H1 (cell line): ENCODE measurements around the gene ZBED4. TPM values are rescaled to one million over a fixed set of nuclear protein-coding genes. Genes with fewer than 3 reads are reported as not detected.

ENCODE experiments used
- CTCF ChIA-PET: fragments of 300-600 bp; sonication (Branson Sonifier 250); formaldehyde crosslinking; loops from one replicate; lab custom pipeline; 2021; ENCODE audit not compliant: partially characterized antibody; lab: Charles Lee
- POLR2A ChIA-PET: fragments of 300-600 bp; sonication (Branson Sonifier 250); formaldehyde crosslinking; loops from one replicate; lab custom pipeline; 2021; ENCODE audit warnings: inconsistent platforms; ENCODE audit not compliant: partially characterized antibody; lab: Charles Lee
- DNase-seq, 2 experiments: peaks; one replicate each; pipeline versions ENCODE4 v3.0.0 to v3.0.0-alpha.2; 2010 to 2022; ENCODE audit warnings: low spot score in 2 of 2, low read depth in 1 of 2, mixed read lengths in 1 of 2
- FAIRE-seq: peaks from 2 replicates; lab custom pipeline; 2011; peaks lifted over from hg19 to GRCh38; lab: Jason Lieb, UNC
- H2AFZ ChIP-seq: 2 replicates; pipeline ENCODE4 v1.8.1; 2012; ENCODE audit warnings: low read length, inconsistent platforms
- H2AK5ac ChIP-seq: 2 replicates; pipeline ENCODE4 v1.6.1; 2013; ENCODE audit warnings: low read depth, low read length
- H2BK120ac ChIP-seq: replicated peaks from 2 replicates; pipeline ENCODE3; 2013; ENCODE audit warnings: low read depth, low read length, inconsistent platforms
- H2BK12ac ChIP-seq: 2 replicates; pipeline ENCODE4 v1.6.1; 2013; ENCODE audit warnings: low read depth, low read length
- H2BK15ac ChIP-seq: 2 replicates; pipeline ENCODE4 v1.6.1; 2013; ENCODE audit warnings: low read length
- H2BK20ac ChIP-seq: 2 replicates; pipeline ENCODE4 v1.6.1; 2013; ENCODE audit warnings: low read length
- H2BK5ac ChIP-seq: 2 replicates; pipeline ENCODE4 v1.6.1; 2013; ENCODE audit warnings: low read depth, low read length
- H3K14ac ChIP-seq: 2 replicates; pipeline ENCODE4 v1.6.1; 2013; ENCODE audit warnings: inconsistent platforms; ENCODE audit not compliant: insufficient read length
- H3K18ac ChIP-seq: 2 replicates; pipeline ENCODE4 v1.6.1; 2013; ENCODE audit warnings: low read length; ENCODE audit errors: extremely low read depth
- H3K23ac ChIP-seq: 2 replicates; pipeline ENCODE4 v1.6.1; 2013; ENCODE audit warnings: inconsistent platforms; ENCODE audit not compliant: insufficient read length
- H3K23me2 ChIP-seq: 2 replicates; pipeline ENCODE4 v1.6.1; 2013; ENCODE audit warnings: low read depth, low read length
- H3K27ac ChIP-seq: 2 replicates; pipeline ENCODE4 v1.6.1; 2011; ENCODE audit warnings: low read depth, low read length, inconsistent platforms
- H3K27me3 ChIP-seq, 4 experiments: replicated peaks in 1 of 4; 1 replicate in 1 of 4; 2 replicates in 3 of 4; pipeline versions ENCODE4 v1.6.1 to v1.8.1; 2011 to 2013; ENCODE audit warnings: low read length in 3 of 4, mild to moderate bottlenecking in 3 of 4, inconsistent platforms in 2 of 4, mixed read lengths in 2 of 4, moderate library complexity in 1 of 4; ENCODE audit not compliant: control insufficient read depth in 3 of 4, insufficient read depth in 3 of 4; ENCODE audit errors: extremely low read depth in 1 of 4
- H3K36me3 ChIP-seq, 4 experiments: 2 replicates each; pipeline versions ENCODE4 v1.6.1 to v1.8.1; 2011 to 2013; ENCODE audit warnings: mild to moderate bottlenecking in 4 of 4, low read length in 3 of 4, moderate library complexity in 2 of 4, control low read depth in 1 of 4, inconsistent platforms in 1 of 4; ENCODE audit not compliant: insufficient read depth in 4 of 4, control insufficient read depth in 2 of 4
- H3K4ac ChIP-seq: replicated peaks from 2 replicates; pipeline ENCODE3; 2013; ENCODE audit warnings: low read length, low read depth, mixed read lengths, inconsistent platforms; ENCODE audit not compliant: insufficient read length
- H3K4me1 ChIP-seq, 4 experiments: replicated peaks in 1 of 4; 1 replicate in 1 of 4; 2 replicates in 3 of 4; pipeline versions ENCODE4 v1.6.1 to v1.8.1; 2011 to 2013; ENCODE audit warnings: low read length in 3 of 4, inconsistent platforms in 2 of 4, mixed read lengths in 1 of 4; ENCODE audit not compliant: insufficient read depth in 4 of 4, control insufficient read depth in 3 of 4
- H3K4me2 ChIP-seq, 2 experiments: 2 replicates each; pipeline versions ENCODE4 v1.6.1 to v1.8.1; 2011 to 2013; ENCODE audit warnings: low read depth in 2 of 2, low read length in 2 of 2, control low read depth in 1 of 2, inconsistent platforms in 1 of 2, mild to moderate bottlenecking in 1 of 2; ENCODE audit not compliant: insufficient read depth in 1 of 2
- H3K4me3 ChIP-seq, 4 experiments: fragments of 200-600, 300-600 bp in 1 of 4; sonication (generic), shearing (Covaris generic), sonication (Bioruptor Twin) in 1 of 4; 2 replicates each; pipeline versions ENCODE4 v1.5.1 to v1.8.1; 2011 to 2016; ENCODE audit warnings: low read length in 4 of 4, low read depth in 3 of 4, control low read depth in 2 of 4, inconsistent platforms in 2 of 4, mild to moderate bottlenecking in 2 of 4, mixed read lengths in 1 of 4, moderate library complexity in 1 of 4; ENCODE audit not compliant: insufficient read depth in 2 of 4; ENCODE audit errors: extremely low read depth in 1 of 4
- H3K56ac ChIP-seq: replicated peaks from 2 replicates; pipeline ENCODE3; 2013; ENCODE audit warnings: low read depth, mild to moderate bottlenecking, mixed read lengths, low read length, inconsistent platforms; ENCODE audit not compliant: insufficient read length
- H3K79me1 ChIP-seq: 2 replicates; pipeline ENCODE4 v1.6.1; 2013; ENCODE audit warnings: low read depth, low read length, control low read depth
- H3K79me2 ChIP-seq, 2 experiments: 2 replicates each; pipeline versions ENCODE4 v1.6.1 to v1.8.1; 2012 to 2013; ENCODE audit warnings: low read length in 2 of 2, mild to moderate bottlenecking in 2 of 2, inconsistent platforms in 1 of 2; ENCODE audit not compliant: insufficient read depth in 2 of 2, control insufficient read depth in 1 of 2
- H3K9ac ChIP-seq, 4 experiments: replicated peaks in 1 of 4; 1 replicate in 1 of 4; 2 replicates in 3 of 4; pipeline versions ENCODE4 v1.6.1 to v1.8.1; 2011 to 2013; ENCODE audit warnings: low read depth in 3 of 4, low read length in 3 of 4, control low read depth in 2 of 4, mild to moderate bottlenecking in 2 of 4, moderate library complexity in 2 of 4, inconsistent platforms in 1 of 4; ENCODE audit errors: extremely low read depth in 1 of 4
- H3K9me3 ChIP-seq, 2 experiments: 2 replicates each; pipeline versions ENCODE4 v1.6.1 to v1.8.1; 2012 to 2013; ENCODE audit warnings: mild to moderate bottlenecking in 2 of 2, moderate library complexity in 2 of 2, control low read depth in 1 of 2, inconsistent platforms in 1 of 2, low read depth in 1 of 2, low read length in 1 of 2, mixed read lengths in 1 of 2; ENCODE audit not compliant: insufficient read depth in 2 of 2
- H4K20me1 ChIP-seq, 2 experiments: replicated peaks in 1 of 2; 2 replicates each; pipeline versions ENCODE3 to v1.8.1; 2011 to 2013; ENCODE audit warnings: inconsistent platforms in 2 of 2, low read length in 2 of 2, mild to moderate bottlenecking in 1 of 2; ENCODE audit not compliant: insufficient read depth in 2 of 2, control insufficient read depth in 1 of 2
- H4K5ac ChIP-seq: 2 replicates; pipeline ENCODE4 v1.6.1; 2013; ENCODE audit warnings: low read length, low read depth, mixed read lengths, inconsistent platforms; ENCODE audit not compliant: insufficient read length
- H4K8ac ChIP-seq: 2 replicates; pipeline ENCODE4 v1.8.0; 2013; ENCODE audit warnings: mild to moderate bottlenecking, moderate library complexity, low read length, inconsistent platforms; ENCODE audit not compliant: insufficient read depth; ENCODE audit errors: extremely low read depth
- H4K91ac ChIP-seq: replicated peaks from 2 replicates; pipeline ENCODE3; 2013; ENCODE audit warnings: low read length, mixed read lengths, inconsistent platforms; ENCODE audit not compliant: insufficient read length
- CBX8 ChIP-seq: fragments of 300-800, 300-1000 bp; sonication (generic); IDR thresholded peaks from 2 replicates; pipeline ENCODE4 v1.7.1; 2016; ENCODE audit warnings: low read depth, low read length, borderline replicate concordance
- GABPA ChIP-seq: IDR thresholded peaks from 2 replicates; pipeline ENCODE4 v1.6.1; 2011; ENCODE audit warnings: mild to moderate bottlenecking, low read length, moderate library complexity, borderline replicate concordance; ENCODE audit not compliant: insufficient read depth
- YY1 ChIP-seq: IDR thresholded peaks from 2 replicates; pipeline ENCODE4 v1.6.1; 2011; ENCODE audit warnings: low read depth, mild to moderate bottlenecking, low read length
- whole genome bisulfite sequencing, 2 experiments: shearing (Covaris generic) in 1 of 2; methylation state at CpG; one replicate each; pipeline versions ENCODE4 v1.1.6 to v1.1.7; 2013 to 2015; ENCODE audit warnings: low lambda C conversion rate in 2 of 2, mixed read lengths in 2 of 2, inconsistent platforms in 1 of 2, low coverage in 1 of 2, missing lambda C conversion rate in 1 of 2; ENCODE audit not compliant: insufficient replicate concordance in 2 of 2, insufficient coverage in 1 of 2, insufficient read length in 1 of 2; ENCODE audit errors: extremely low coverage in 1 of 2, missing lambda C conversion rate in 1 of 2; 5-methylcytosine and 5-hydroxymethylcytosine counted together
- polyA plus RNA-seq, 7 experiments: library from polyadenylated mRNA; depleted of rRNA in 3 of 7; stranded (reverse) in 5 of 7; unstranded in 2 of 7; fragments of >200 nt in 5 of 7; fragments of 200-250 nt in 2 of 7; gene quantifications; 1 replicate in 5 of 7; 2 replicates in 1 of 7; 4 replicates in 1 of 7; pipeline versions ENCODE4 v1.2.1 to v1.2.3, GENCODE V29; 2011 to 2013; ENCODE audit warnings: missing spikeins in 2 of 7, mixed read lengths in 2 of 7
- total RNA-seq: library from RNA; stranded (reverse); fragmentation: NEBNext Ultra II Directional; extraction: Animal tissue kit (Norgen Biotek cat#: 25700); gene quantifications from 2 replicates; pipeline ENCODE4 v1.2.1, GENCODE V29; 2021

The ZBED4 gene
- total and polyA plus RNA-seq, 2 of the 8 experiments (the other 6 are each of a cell fraction or from before 2014, with no cell fraction given): 11.0 to 28.3 TPM

DNA sequence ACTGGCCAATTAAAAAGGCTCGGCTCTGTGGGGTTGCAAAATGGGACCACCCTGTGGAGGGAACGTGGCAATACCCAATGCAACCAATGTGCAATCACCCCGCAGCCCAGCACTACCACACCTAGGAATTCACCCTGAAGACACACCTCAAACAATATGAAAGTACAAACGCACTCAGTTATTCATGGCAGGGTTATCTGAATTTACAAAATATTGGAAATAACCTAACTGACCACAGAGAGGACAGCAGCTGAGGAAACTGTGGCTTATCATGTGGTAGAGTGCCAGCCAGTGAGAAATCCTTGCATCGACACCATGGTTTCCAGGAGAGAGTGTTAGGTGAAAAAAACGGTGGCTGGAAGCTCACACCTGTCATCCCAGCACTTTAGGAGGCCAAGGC lies 45.9 kb downstream of the ZBED4 start:
- H3K14ac ChIP-seq: no peak overlapping the region
- H4K8ac ChIP-seq: no peak overlapping the region
- H2BK15ac ChIP-seq: no peak overlapping the region
- H2BK120ac ChIP-seq: no peak overlapping the region
- no peaks in the 10 kb centered on the region for H3K23me2 ChIP-seq
- H3K4me3 ChIP-seq: no peak overlapping the region
- no peak for FAIRE-seq
- peaks cover 0 to 27% (median 10%) of the 10 kb centered on the region in 4 experiments; a peak in 5 of 8 replicates for H3K36me3 ChIP-seq
- no peak overlapping the region for H4K5ac ChIP-seq
- H3K27me3 ChIP-seq: no peaks in the 10 kb centered on the region
- H3K4me1 ChIP-seq: no peaks in the 10 kb centered on the region
- no peak overlapping the region for H3K4me2 ChIP-seq
- H2AFZ ChIP-seq: no peak overlapping the region
- no peaks in the 10 kb centered on the region for H3K79me2 ChIP-seq
- H3K23ac ChIP-seq: no peak overlapping the region
- no peak overlapping the region for H3K9ac ChIP-seq
- H2BK12ac ChIP-seq: no peak overlapping the region
- no peak overlapping the region for H3K27ac ChIP-seq
- H3K18ac ChIP-seq: no peak overlapping the region
- 91% methylated on average over 6 of the region's 6 CpGs; no CpG with 5 or more reads in 1 of the 2 experiments for WGBS, 2 experiments
- CTCF ChIA-PET: interaction anchor here (0.6 to 0.7 kb wide), 2 partner anchors 11 to 130 kb away, joined by 3 read pairs; no protein-coding TSS in a partner anchor
- H3K9me3 ChIP-seq: peaks cover 6 to 12% of the 10 kb centered on the region in 2 experiments; a peak in 2 of 4 replicates
- no peak overlapping the region for H3K4ac ChIP-seq
- no peaks in the 10 kb centered on the region for H3K79me1 ChIP-seq
- no peak overlapping the region for H2BK20ac ChIP-seq
- POLR2A ChIA-PET: interaction anchor here (1.6 kb wide), 1 partner anchor 8 kb away, joined by 4 read pairs; no protein-coding TSS in a partner anchor
- peaks cover 0 to 9% of the 10 kb centered on the region in 2 experiments for H4K20me1 ChIP-seq
- no peak overlapping the region for H2BK5ac ChIP-seq
- no peak overlapping the region for H2AK5ac ChIP-seq
- H3K56ac ChIP-seq: no peak overlapping the region
- TF ChIP-seq CBX8 (no peak), YY1 (no peak), GABPA (no peak)
- DNase-seq: no peak
- no peak overlapping the region for H4K91ac ChIP-seq
